HG02938 (cell line): ENCODE measurements around the gene PRTFDC1.
"Not testable (repeated sequence)": the region's sequence is repeated elsewhere in the genome, so short reads cannot be mapped to it uniquely, and the experiment has no call there.

Experiments used
- ATAC-seq: cut with Tn5 transposase; IDR thresholded peaks from one replicate; pipeline ENCODE4 v1.9.1; 2021; ENCODE audit warnings: mild to moderate bottlenecking, moderate library complexity; ENCODE audit not compliant: unreplicated experiment

Gene PRTFDC1

GRCh38 chr10:24935504-24936292 lies 16.7 kb downstream of the PRTFDC1 start:
- ATAC-seq: no peak

GRCh38 chr10:24931236-24931635 lies 21.2 kb downstream of the PRTFDC1 start:
- no peak for ATAC-seq

- ATAC-seq: peak; percentile 57
These were observed 22.0 kb downstream of the PRTFDC1 start for GRCh38 chr10:24930427-24930826.

- ATAC-seq: no peak
These were observed 22.5 kb downstream of the PRTFDC1 start for GRCh38 chr10:24929904-24930303.

DNA sequence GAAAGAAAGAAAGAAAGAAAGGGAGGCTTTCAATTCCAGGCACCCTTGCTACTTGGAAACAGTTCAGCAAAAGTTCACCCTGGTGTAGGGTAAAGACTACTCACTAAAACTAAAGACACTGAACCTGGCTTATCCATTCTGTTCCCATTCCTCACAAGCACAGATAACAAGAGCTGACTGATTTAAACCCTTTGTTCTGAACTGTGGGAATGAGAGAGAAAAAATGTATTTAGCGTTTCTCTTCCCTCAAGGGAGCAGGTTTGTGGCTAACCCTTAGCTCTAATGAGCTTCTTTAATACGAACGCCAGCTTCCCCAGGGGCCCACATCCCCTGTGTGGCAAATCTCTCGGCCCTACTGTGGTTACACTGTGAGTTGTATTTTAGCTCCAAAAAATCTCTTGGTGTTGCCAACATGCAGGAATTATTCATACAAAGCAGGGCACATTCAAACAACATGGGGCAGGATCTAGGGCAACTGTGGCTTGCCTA lies 23.3 kb downstream of the PRTFDC1 start:
- no peak for ATAC-seq

- ATAC-seq: no peak
These were observed 24.2 kb downstream of the PRTFDC1 start for GRCh38 chr10:24928163-24928562.

DNA sequence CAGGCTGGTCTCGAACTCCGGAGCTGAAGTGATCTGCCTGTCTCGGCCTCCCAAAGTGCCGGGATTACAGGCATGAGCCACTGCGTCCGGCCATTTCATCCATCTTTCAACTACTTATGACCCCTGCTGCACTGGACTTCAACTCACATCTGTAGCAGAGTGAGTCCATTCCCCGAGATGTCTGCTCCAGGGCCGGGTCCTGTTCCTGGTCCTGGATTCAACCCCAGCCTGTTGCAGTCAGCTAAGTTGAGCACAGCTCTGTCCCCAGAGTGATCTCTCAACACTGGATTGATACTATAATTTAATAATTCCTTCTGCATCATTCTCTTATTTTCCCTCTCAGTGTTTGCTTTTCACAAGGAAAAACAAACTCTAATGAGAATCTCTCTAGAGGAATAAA lies 25.8 kb downstream of the PRTFDC1 start:
- no peak for ATAC-seq

GRCh38 chr10:24925799-24926198 lies 26.6 kb downstream of the PRTFDC1 start:
- ATAC-seq: no peak

GRCh38 chr10:24924483-24924882 lies 27.9 kb downstream of the PRTFDC1 start:
- not testable (repeated sequence) for ATAC-seq

GRCh38 chr10:24922222-24922868 lies 30.1 kb downstream of the PRTFDC1 start:
- ATAC-seq: not testable (repeated sequence)

DNA sequence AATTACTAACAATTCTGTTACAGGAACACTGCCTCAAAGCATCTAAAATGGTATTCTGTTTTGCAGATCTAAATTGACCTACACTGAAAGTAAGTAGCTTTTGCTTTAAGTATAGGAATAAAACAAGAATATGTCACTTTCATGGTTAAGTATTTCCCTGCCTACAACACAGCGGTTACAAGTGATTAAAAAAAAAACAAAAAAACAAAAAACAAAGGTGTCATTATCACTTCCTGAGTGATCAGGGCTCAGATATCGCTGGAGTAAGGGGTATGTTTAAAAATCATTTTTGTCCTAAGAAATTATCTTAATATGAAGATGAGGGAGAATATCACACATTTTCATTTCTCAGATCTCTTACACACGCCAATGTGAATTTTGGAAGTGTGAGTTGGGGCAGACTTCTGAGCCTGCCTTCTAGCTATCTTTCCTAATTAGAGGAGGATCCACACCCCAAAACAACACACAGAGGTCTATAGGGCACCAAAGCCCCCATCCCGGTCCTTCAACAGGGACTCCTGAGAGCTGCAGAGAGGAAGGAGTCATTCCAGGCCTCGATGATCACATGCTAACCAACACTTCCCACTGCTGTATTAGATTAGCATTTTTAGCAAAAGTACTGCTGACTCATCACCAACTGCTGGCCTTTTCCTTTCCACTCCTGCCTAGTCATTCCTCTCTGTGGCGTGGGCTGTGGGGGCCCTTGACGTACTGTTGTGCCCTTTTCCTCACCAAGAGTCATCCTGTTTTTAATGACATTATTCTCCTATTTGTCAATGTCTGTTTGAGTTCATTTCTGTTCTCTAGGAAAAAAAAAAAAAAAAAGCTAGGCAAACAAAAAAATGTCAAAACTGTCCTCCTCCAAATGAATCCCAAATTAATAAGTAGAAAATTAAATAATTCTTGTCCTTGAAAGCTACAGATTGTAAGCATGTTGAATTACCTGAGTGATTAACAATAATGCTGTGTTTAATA lies 31.2 kb downstream of the PRTFDC1 start:
- ATAC-seq: peak; percentile 92

DNA sequence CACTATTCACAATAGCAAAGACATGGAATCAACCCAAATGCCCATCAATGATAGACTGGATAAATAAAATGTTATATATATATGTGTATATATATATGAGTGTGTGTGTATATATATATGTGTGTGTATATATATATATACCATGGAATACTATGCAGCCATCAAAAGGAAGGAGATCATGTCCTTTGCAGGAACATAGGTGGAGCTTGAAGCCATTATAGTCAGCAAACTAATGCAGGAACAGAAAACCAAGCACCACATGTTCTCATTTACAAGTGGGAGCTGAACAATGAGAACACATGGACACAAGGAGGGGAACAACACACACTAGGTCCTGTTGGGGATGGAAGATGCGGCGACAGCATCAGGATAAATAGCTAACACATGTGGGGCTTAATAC lies 32.2 kb downstream of the PRTFDC1 start:
- not testable (repeated sequence) for ATAC-seq

- not testable (repeated sequence) for ATAC-seq
These were observed 32.8 kb downstream of the PRTFDC1 start for GRCh38 chr10:24919629-24920028.

GRCh38 chr10:24917979-24918378 lies 34.4 kb downstream of the PRTFDC1 start:
- no peak for ATAC-seq

GRCh38 chr10:24917493-24917892 lies 34.9 kb downstream of the PRTFDC1 start:
- ATAC-seq: no peak

DNA sequence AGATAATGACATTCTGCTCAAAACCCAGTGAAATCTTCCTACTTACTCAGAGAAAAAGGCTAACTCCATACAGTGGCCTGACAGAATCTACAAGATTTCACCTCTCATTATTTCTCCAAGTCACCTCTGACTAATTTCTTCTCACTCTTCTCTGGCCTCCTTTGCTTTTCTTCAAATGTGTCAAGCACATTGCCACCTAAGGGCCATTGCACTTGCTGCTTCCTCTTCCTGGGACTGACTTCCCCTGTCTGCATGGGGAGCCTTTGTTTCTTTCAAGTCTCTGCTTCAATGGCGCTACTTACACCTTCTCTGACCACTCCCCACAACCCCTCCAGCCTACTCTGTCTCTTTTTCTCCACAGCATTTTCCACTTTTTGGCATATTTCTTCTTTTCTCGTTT lies 36.0 kb downstream of the PRTFDC1 start:
- ATAC-seq: no peak

- ATAC-seq: no peak
These were observed 37.1 kb downstream of the PRTFDC1 start for GRCh38 chr10:24915304-24915703.

GRCh38 chr10:24914148-24914547 lies 38.3 kb downstream of the PRTFDC1 start:
- no peak for ATAC-seq

DNA sequence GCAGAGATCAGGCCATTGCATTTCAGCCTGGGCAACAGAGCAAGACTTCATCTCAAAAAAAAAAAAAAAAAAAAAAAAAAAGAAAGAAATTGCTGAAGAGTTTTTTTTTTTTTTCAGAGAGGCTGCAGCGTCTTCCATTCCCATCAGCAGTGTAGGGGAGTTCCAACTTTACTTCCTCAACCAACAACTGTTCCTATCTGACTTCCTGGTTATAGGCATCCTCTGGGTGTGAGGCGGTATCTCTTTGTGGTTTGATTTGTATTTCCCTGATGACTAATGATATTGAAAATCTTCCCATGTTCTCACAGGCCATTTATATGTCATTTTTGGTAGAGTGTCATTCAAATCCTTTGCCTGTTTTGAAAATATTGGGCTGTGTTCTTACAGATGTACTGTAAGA lies 40.2 kb downstream of the PRTFDC1 start:
- ATAC-seq: no peak

DNA sequence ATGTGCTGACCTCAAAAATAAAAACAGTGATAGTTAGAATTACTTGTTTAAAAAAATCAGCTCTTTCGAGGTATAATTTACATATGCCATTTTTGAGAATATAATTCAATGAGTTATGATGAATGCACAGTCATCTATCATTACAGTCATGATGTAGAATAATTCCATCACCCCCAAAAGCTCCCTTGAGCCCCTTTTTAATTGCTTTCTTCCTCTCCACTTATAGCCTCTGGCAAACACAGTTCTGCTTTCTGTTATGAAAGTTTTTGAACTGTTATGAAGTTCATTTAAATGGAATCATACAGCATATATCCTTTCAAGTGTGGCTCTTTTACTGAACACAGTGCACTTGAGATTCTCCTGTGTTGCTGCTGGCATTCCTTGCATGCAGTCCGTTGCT lies 41.4 kb downstream of the PRTFDC1 start:
- no peak for ATAC-seq

GRCh38 chr10:24910574-24910973 lies 41.8 kb downstream of the PRTFDC1 start:
- no peak for ATAC-seq
